Sigmoid colon (tissue), 7 donors: ENCODE results near the gene PCDHGA12. TPM values are rescaled to one million over a fixed set of nuclear protein-coding genes. Genes with fewer than 3 reads are reported as not detected.
A peak's percentile ranks its signal among the peaks of the same experiment; 100 is the strongest.
"Not testable (repeated sequence)": the region's sequence is repeated elsewhere in the genome, so short reads cannot be mapped to it uniquely, and the experiment has no call there.

Experiments
- DNase-seq: peaks from one replicate; pipeline ENCODE4 v3.0.0-alpha.2; 2019
- H3K27ac ChIP-seq, 4 donors: fragments of 200-600 bp; sonication (generic); one replicate each; pipeline ENCODE4 v1.5.1; 2016 to 2019; ENCODE audit warnings: mild to moderate bottlenecking in 1 of 4
- H3K27me3 ChIP-seq, 3 donors: fragments of 200-600 bp; sonication (generic); one replicate each; pipeline ENCODE4 v1.5.1; 2019; ENCODE audit warnings: mild to moderate bottlenecking in 1 of 3
- H3K36me3 ChIP-seq, 4 donors: fragments of 200-600 bp; sonication (generic); one replicate each; pipeline ENCODE4 v1.5.1; 2016 to 2019
- H3K4me1 ChIP-seq, 4 donors: fragments of 200-600 bp; sonication (generic); one replicate each; pipeline ENCODE4 v1.5.1; 2017 to 2019
- H3K4me3 ChIP-seq, 4 donors: fragments of 200-600 bp; sonication (generic); one replicate each; pipeline ENCODE4 v1.5.1; 2017 to 2019; ENCODE audit warnings: mild to moderate bottlenecking in 2 of 4, moderate library complexity in 1 of 4
- H3K9me3 ChIP-seq, 4 donors: fragments of 200-600 bp in 3 of 4; sonication (generic) in 3 of 4; one replicate each; pipeline versions ENCODE4 v1.5.1 to v1.6.1; 2013 to 2019
- CTCF ChIP-seq, 4 experiments: fragments of 450-650 bp in 3 of 4; fragments of 200-600 bp in 1 of 4; IDR thresholded peaks; one replicate each; pipeline ENCODE4 v1.5.1; 2016 to 2019; ENCODE audit warnings: antibody characterized with exemption in 4 of 4, mild to moderate bottlenecking in 3 of 4, moderate library complexity in 2 of 4
- EP300 ChIP-seq, 4 donors: sonication (generic); formaldehyde crosslinking; IDR thresholded peaks; one replicate each; pipeline ENCODE4 v1.6.1; 2017; ENCODE audit warnings: antibody characterized with exemption in 4 of 4
- POLR2A ChIP-seq, 2 donors: fragments of 450-650 bp; IDR thresholded peaks; one replicate each; pipeline ENCODE4 v1.6.1; 2016; ENCODE audit warnings: antibody characterized with exemption in 2 of 2, mild to moderate bottlenecking in 2 of 2, moderate library complexity in 2 of 2
- POLR2AphosphoS5 ChIP-seq, 4 donors: sonication (generic); formaldehyde crosslinking; IDR thresholded peaks; one replicate each; pipeline ENCODE4 v1.6.1; 2017; ENCODE audit warnings: antibody characterized with exemption in 4 of 4
- WGBS, 2 donors: extraction: QIAGEN DNeasy Blood & Tissue Kit; methylation state at CpG; one replicate each; pipeline ENCODE4 v1.1.7; 2013; 5-methylcytosine and 5-hydroxymethylcytosine counted together
- intact Hi-C: fragments of 100-400 bp; cut with DNase I; formaldehyde crosslinking; loops from one replicate; pipeline ENCODE4 v1.15.1; 2023
- polyA plus RNA-seq, 3 donors: library from polyadenylated mRNA; stranded (reverse); fragments of 200-250 nt; gene quantifications; one replicate each; pipeline ENCODE4 v1.2.3, GENCODE V29; 2013
- total RNA-seq, 4 donors: library from RNA; depleted of rRNA; stranded (reverse); fragments of >200 nt; gene quantifications; one replicate each; pipeline ENCODE4 v1.1.0, GENCODE V29; 2016
- donor health status: healthy with polysubstance abuse.
- donor health status: Bipolar disorder and iron deficiency.
- donor health status: healthy.

Gene PCDHGA12
- total and polyA plus RNA-seq, 7 donors, result 0.80 to 14.1 (median 8.7) TPM; not detected in 2

DNA sequence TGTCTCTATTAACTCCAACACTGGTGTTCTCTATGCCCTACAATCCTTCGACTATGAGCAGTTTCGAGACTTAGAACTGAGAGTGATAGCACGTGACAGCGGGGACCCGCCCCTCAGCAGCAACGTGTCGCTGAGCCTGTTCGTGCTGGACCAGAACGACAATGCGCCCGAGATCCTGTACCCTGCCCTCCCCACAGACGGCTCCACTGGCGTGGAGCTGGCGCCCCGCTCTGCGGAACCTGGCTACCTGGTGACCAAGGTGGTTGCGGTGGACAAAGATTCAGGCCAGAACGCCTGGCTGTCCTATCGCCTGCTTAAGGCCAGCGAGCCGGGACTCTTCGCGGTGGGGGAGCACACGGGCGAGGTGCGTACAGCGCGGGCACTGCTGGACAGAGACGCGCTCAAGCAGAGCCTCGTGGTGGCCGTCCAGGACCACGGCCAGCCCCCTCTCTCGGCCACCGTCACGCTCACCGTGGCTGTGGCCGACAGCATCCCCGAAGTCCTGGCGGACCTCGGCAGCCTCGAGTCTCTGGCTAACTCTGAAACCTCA, 7.5 kb upstream of the PCDHGA12 start:
- H3K4me1 ChIP-seq, result peaks cover 0 to 4% (median 2%) of the 10 kb centered on the region in 4 donors
- no peak for DNase-seq
- WGBS, 2 donors, result 28 to 54% methylated on average over 42 of the region's 42 CpGs
- intact Hi-C loops, result no loop called here
- no peak overlapping the region for H3K27ac ChIP-seq
- H3K27me3 ChIP-seq, result no peaks in the 10 kb centered on the region
- H3K4me3 ChIP-seq, result no peak overlapping the region
- H3K9me3 ChIP-seq, result peaks cover 65 to 98% (median 82%) of the 10 kb centered on the region in 4 donors
- H3K36me3 ChIP-seq, result peaks cover 0 to 8% (median 0%) of the 10 kb centered on the region in 4 donors
- TF ChIP-seq POLR2A (IDR thresholded peaks at IDR 0.05) (no peak), EP300 (IDR thresholded peaks at IDR 0.05) (no peak), POLR2AphosphoS5 (IDR thresholded peaks at IDR 0.05) (no peak), CTCF (IDR thresholded peaks at IDR 0.05) (no peak)

- Histone ChIP-seq H3K4me1 (no peaks in the 10 kb centered on the region), H3K27ac (no peak overlapping the region), H3K36me3 (peaks cover 0 to 8% (median 0%) of the 10 kb centered on the region in 4 donors), H3K27me3 (no peaks in the 10 kb centered on the region), H3K9me3 (peaks cover 51 to 94% (median 74%) of the 10 kb centered on the region in 4 donors), H3K4me3 (no peak overlapping the region)
- intact Hi-C loops, result no loop called here
- TF ChIP-seq EP300 (IDR thresholded peaks at IDR 0.05), result no peak
- TF ChIP-seq POLR2AphosphoS5 (IDR thresholded peaks at IDR 0.05), result no peak
- TF ChIP-seq CTCF (IDR thresholded peaks at IDR 0.05), result no peak
- no peak for TF ChIP-seq POLR2A (IDR thresholded peaks at IDR 0.05)
- 50 to 76% methylated on average over 53 of the region's 53 CpGs for WGBS, 2 donors
- no peak for DNase-seq
Measured at GRCh38 chr5:141427783-141428426, 2.4 kb upstream of the PCDHGA12 start.

GRCh38 chr5:141431286-141431685, 979 bp downstream of the PCDHGA12 start:
- peaks cover 0 to 11% (median 0%) of the 10 kb centered on the region in 4 donors for H3K36me3 ChIP-seq
- no peak overlapping the region for H3K27ac ChIP-seq
- no peaks in the 10 kb centered on the region for H3K27me3 ChIP-seq
- no peaks in the 10 kb centered on the region for H3K4me1 ChIP-seq
- TF ChIP-seq EP300 (IDR thresholded peaks at IDR 0.05) (no peak), POLR2A (IDR thresholded peaks at IDR 0.05) (no peak), CTCF (IDR thresholded peaks at IDR 0.05) (no peak), POLR2AphosphoS5 (IDR thresholded peaks at IDR 0.05) (no peak)
- peak overlapping the region in 3 of 4 donors; percentile 13 to 29 (median 22) for H3K4me3 ChIP-seq
- intact Hi-C loops, result no loop called here
- no peak for DNase-seq
- 19 to 65% methylated on average over 37 of the region's 37 CpGs for WGBS, 2 donors
- peaks cover 47 to 84% (median 68%) of the 10 kb centered on the region in 4 donors for H3K9me3 ChIP-seq

- H3K4me1 ChIP-seq, intact Hi-C loops, H3K4me3 ChIP-seq, DNase-seq, H3K27ac ChIP-seq, H3K27me3 ChIP-seq, H3K36me3 ChIP-seq: not testable (repeated sequence)
- H3K9me3 ChIP-seq, result peaks cover 41 to 78% (median 61%) of the 10 kb centered on the region in 4 donors
- WGBS, 2 donors, result 40 to 67% methylated on average over 38 of the region's 38 CpGs
Measured at GRCh38 chr5:141432308-141432707, 2.0 kb downstream of the PCDHGA12 start.

GRCh38 chr5:141432726-141433125, 2.4 kb downstream of the PCDHGA12 start:
- H3K27me3 ChIP-seq, H3K27ac ChIP-seq, DNase-seq, H3K4me1 ChIP-seq, intact Hi-C loops, H3K36me3 ChIP-seq, H3K4me3 ChIP-seq: not testable (repeated sequence)
- 33 to 58% methylated on average over 29 of the region's 29 CpGs for WGBS, 2 donors
- H3K9me3 ChIP-seq, result peaks cover 37 to 77% (median 58%) of the 10 kb centered on the region in 4 donors
